GM18526 (cell line): ENCODE results near the gene ATP2C1.

Source experiments
- POLR2A ChIP-seq: IDR thresholded peaks from 3 replicates; pipeline ENCODE4 v1.6.1; 2011; ENCODE audit not compliant: insufficient read length; ENCODE audit errors: extremely low read depth

ATP2C1 gene

GRCh38 chr3:130981469-130981868, 87.6 kb downstream of the ATP2C1 start:
- TF ChIP-seq POLR2A: no peak

GRCh38 chr3:130990282-130990681, 96.4 kb downstream of the ATP2C1 start:
- no peak for TF ChIP-seq POLR2A

- no peak for TF ChIP-seq POLR2A
Observed at GRCh38 chr3:130991126-130991525, 97.2 kb downstream of the ATP2C1 start.

- TF ChIP-seq POLR2A: no peak
Observed at GRCh38 chr3:130992344-130992743, 98.5 kb downstream of the ATP2C1 start.

GRCh38 chr3:130997289-130997688, 103.4 kb downstream of the ATP2C1 start:
- TF ChIP-seq POLR2A: no peak

- TF ChIP-seq POLR2A: no peak
Observed at GRCh38 chr3:131001071-131001470, 107.2 kb downstream of the ATP2C1 start.

- TF ChIP-seq POLR2A: no peak
Observed at GRCh38 chr3:131004603-131005002, 110.7 kb downstream of the ATP2C1 start.

GRCh38 chr3:131007256-131007655, 113.4 kb downstream of the ATP2C1 start:
- no peak for TF ChIP-seq POLR2A

- TF ChIP-seq POLR2A: no peak
Observed at GRCh38 chr3:131007782-131008181, 113.9 kb downstream of the ATP2C1 start.

- no peak for TF ChIP-seq POLR2A
Observed at GRCh38 chr3:131008326-131008725, 114.4 kb downstream of the ATP2C1 start.

GRCh38 chr3:131009698-131010097, 115.8 kb downstream of the ATP2C1 start:
- TF ChIP-seq POLR2A: no peak

- no peak for TF ChIP-seq POLR2A
Observed at GRCh38 chr3:131018970-131019369, 125.1 kb downstream of the ATP2C1 start.

GRCh38 chr3:131020122-131020693, 126.3 kb downstream of the ATP2C1 start:
- TF ChIP-seq POLR2A: no peak

GRCh38 chr3:131025539-131025938, 131.7 kb downstream of the ATP2C1 start:
- TF ChIP-seq POLR2A: no peak

- peak; percentile 70 for TF ChIP-seq POLR2A
Observed at GRCh38 chr3:131026321-131027151, 132.7 kb downstream of the ATP2C1 start, which contains the start of the genes ASTE1 and NEK11. ASTE1 (minus strand) TSS chr3:131026825; CDS start chr3:131025306, 1,519 bp downstream. NEK11 (plus strand) TSS chr3:131026877; CDS start chr3:131029709, 2,832 bp downstream.

GRCh38 chr3:131028844-131029243, 135.0 kb downstream of the ATP2C1 start:
- no peak for TF ChIP-seq POLR2A
